Esophagus squamous epithelium (tissue), 5 donors: ENCODE data around the gene BTBD10. TPM values are rescaled to one million over a fixed set of nuclear protein-coding genes. Genes with fewer than 3 reads are reported as not detected.

ENCODE experiments used
- DNase-seq: peaks from one replicate; lab custom pipeline; 2025; lab: John Stamatoyannopoulos, UW
- H3K27ac ChIP-seq, 4 donors: fragments of 200-600 bp; sonication (generic); one replicate each; pipeline ENCODE4 v1.5.1; 2016 to 2019; ENCODE audit warnings: mild to moderate bottlenecking in 1 of 4
- H3K27me3 ChIP-seq, 4 donors: fragments of 200-600 bp; sonication (generic); 1 replicate in 3 of 4; 2 replicates in 1 of 4; pipeline versions ENCODE4 v1.5.1 to v1.6.0; 2017 to 2021; ENCODE audit warnings: antibody characterized with exemption in 1 of 4
- H3K36me3 ChIP-seq, 3 donors: fragments of 200-600 bp; sonication (generic); one replicate each; pipeline ENCODE4 v1.5.1; 2016 to 2019
- H3K4me1 ChIP-seq, 3 donors: fragments of 200-600 bp; sonication (generic); one replicate each; pipeline ENCODE4 v1.5.1; 2017 to 2019
- H3K4me3 ChIP-seq, 4 donors: fragments of 200-600 bp; sonication (generic); 1 replicate in 3 of 4; 2 replicates in 1 of 4; pipeline ENCODE4 v1.5.1; 2016 to 2019; ENCODE audit warnings: mild to moderate bottlenecking in 2 of 4, moderate library complexity in 1 of 4
- H3K9me3 ChIP-seq, 3 donors: fragments of 200-600 bp; sonication (generic); one replicate each; pipeline ENCODE4 v1.5.1; 2016 to 2019
- CTCF ChIP-seq, 6 experiments: fragments of 450-650 bp in 4 of 6; fragments of 200-600 bp in 2 of 6; sonication (generic) in 2 of 6; IDR thresholded peaks; one replicate each; pipeline ENCODE4 v1.5.1; 2016 to 2019; ENCODE audit warnings: antibody characterized with exemption in 6 of 6, mild to moderate bottlenecking in 4 of 6, moderate library complexity in 4 of 6
- POLR2A ChIP-seq, 4 donors: fragments of 450-650 bp; IDR thresholded peaks; one replicate each; pipeline ENCODE4 v1.6.1; 2017; ENCODE audit warnings: antibody characterized with exemption in 4 of 4, mild to moderate bottlenecking in 4 of 4, moderate library complexity in 3 of 4
- WGBS, 2 donors: methylation state at CpG; one replicate each; pipeline ENCODE4 v1.1.5; 2018; 5-methylcytosine and 5-hydroxymethylcytosine counted together
- intact Hi-C: fragments of 100-400 bp; cut with DNase I; formaldehyde crosslinking; loops from one replicate; pipeline ENCODE4 v1.15.0; 2022
- total RNA-seq, 4 donors: library from RNA; depleted of rRNA; stranded (reverse); fragments of >200 nt; gene quantifications; one replicate each; pipeline ENCODE4 v1.1.0, GENCODE V29; 2016
- donor health status: DM: yes; HTN: yes; CAD: no.

BTBD10 gene
- total RNA-seq, 4 donors from 2014 or later = 45.3 to 56.7 (median 54.0) TPM

GRCh38 chr11:13367115-13367514, 95.9 kb downstream of the BTBD10 start:
- intact Hi-C loops = no loop called here
- DNase-seq = no peak
- Histone ChIP-seq H3K4me3 (no peak overlapping the region), H3K27me3 (no peaks in the 10 kb centered on the region), H3K9me3 (no peaks in the 10 kb centered on the region), H3K36me3 (peaks cover 10 to 97% (median 13%) of the 10 kb centered on the region in 3 donors), H3K4me1 (no peaks in the 10 kb centered on the region), H3K27ac (no peak overlapping the region)
- TF ChIP-seq POLR2A (IDR thresholded peaks at IDR 0.05) (no peak), CTCF (IDR thresholded peaks at IDR 0.05) (no peak)
- 98% methylated on average over 2 to 4 of the region's 4 CpGs for WGBS, 2 donors

GRCh38 chr11:13366266-13367026, 96.6 kb downstream of the BTBD10 start:
- intact Hi-C loops = no loop called here
- H3K4me1 ChIP-seq = no peaks in the 10 kb centered on the region
- H3K4me3 ChIP-seq = no peak overlapping the region
- 91 to 94% methylated on average over 5 to 7 of the region's 7 CpGs for WGBS, 2 donors
- DNase-seq = no peak
- TF ChIP-seq POLR2A (IDR thresholded peaks at IDR 0.05) (no peak), CTCF (IDR thresholded peaks at IDR 0.05) (no peak)
- no peaks in the 10 kb centered on the region for H3K9me3 ChIP-seq
- H3K36me3 ChIP-seq = peaks cover 5 to 97% (median 13%) of the 10 kb centered on the region in 3 donors
- no peak overlapping the region for H3K27ac ChIP-seq
- H3K27me3 ChIP-seq = no peaks in the 10 kb centered on the region

- Histone ChIP-seq H3K9me3 (no peaks in the 10 kb centered on the region), H3K36me3 (peaks cover 5 to 97% (median 13%) of the 10 kb centered on the region in 3 donors), H3K4me1 (no peaks in the 10 kb centered on the region), H3K4me3 (no peak overlapping the region), H3K27me3 (no peaks in the 10 kb centered on the region), H3K27ac (no peak overlapping the region)
- TF ChIP-seq CTCF (IDR thresholded peaks at IDR 0.05) (no peak), POLR2A (IDR thresholded peaks at IDR 0.05) (no peak)
- WGBS, 2 donors = 65 to 75% methylated on average over 2 of the region's 2 CpGs
- intact Hi-C loops = no loop called here
- DNase-seq = no peak
Measured at GRCh38 chr11:13364388-13364787, 98.6 kb downstream of the BTBD10 start.

GRCh38 chr11:13362596-13363109, 100.4 kb downstream of the BTBD10 start:
- intact Hi-C loops = no loop called here
- Histone ChIP-seq H3K36me3 (peaks cover 2 to 97% (median 17%) of the 10 kb centered on the region in 3 donors), H3K27me3 (no peaks in the 10 kb centered on the region), H3K4me1 (no peaks in the 10 kb centered on the region), H3K4me3 (no peak overlapping the region), H3K9me3 (no peaks in the 10 kb centered on the region), H3K27ac (no peak overlapping the region)
- WGBS, 2 donors = 91 to 94% methylated on average over 9 of the region's 9 CpGs
- no peak for TF ChIP-seq CTCF (IDR thresholded peaks at IDR 0.05)
- TF ChIP-seq POLR2A (IDR thresholded peaks at IDR 0.05) = no peak
- no peak for DNase-seq

GRCh38 chr11:13358596-13359270, 104.3 kb downstream of the BTBD10 start:
- Histone ChIP-seq H3K27me3 (no peaks in the 10 kb centered on the region), H3K4me1 (no peaks in the 10 kb centered on the region), H3K36me3 (peaks cover 16 to 99% (median 23%) of the 10 kb centered on the region in 3 donors), H3K27ac (no peak overlapping the region), H3K9me3 (no peaks in the 10 kb centered on the region), H3K4me3 (no peak overlapping the region)
- WGBS, 2 donors = 92 to 96% methylated on average over 5 to 6 of the region's 6 CpGs
- TF ChIP-seq POLR2A (IDR thresholded peaks at IDR 0.05) = no peak
- TF ChIP-seq CTCF (IDR thresholded peaks at IDR 0.05) = no peak
- intact Hi-C loops = no loop called here
- DNase-seq = no peak
